Inferior parietal cortex (tissue), 1 donor: ENCODE data around the gene UQCC5.
"Not testable (repeated sequence)": the region's sequence is repeated elsewhere in the genome, so short reads cannot be mapped to it uniquely, and the experiment has no call there.

Experiments used
- DNase-seq: peaks from one replicate; pipeline ENCODE4 v3.0.0-alpha.2; 2016; ENCODE audit errors: extremely low spot score

Gene UQCC5

GRCh38 chr3:52522651-52523251 lies 13.7 kb upstream of the UQCC5 start:
- DNase-seq = no peak

GRCh38 chr3:52523386-52524257 lies 12.8 kb upstream of the UQCC5 start:
- DNase-seq = no peak

- no peak for DNase-seq
Observed at GRCh38 chr3:52524258-52524751, 12.1 kb upstream of the UQCC5 start.

GRCh38 chr3:52524752-52525679 lies 11.4 kb upstream of the UQCC5 start:
- DNase-seq = no peak

- no peak for DNase-seq
Observed at GRCh38 chr3:52525680-52526561, 10.5 kb upstream of the UQCC5 start.

- DNase-seq = not testable (repeated sequence)
Observed at GRCh38 chr3:52526671-52527038, 9.8 kb upstream of the UQCC5 start.

GRCh38 chr3:52527039-52527731 lies 9.2 kb upstream of the UQCC5 start:
- DNase-seq = no peak

- DNase-seq = no peak
Observed at GRCh38 chr3:52527732-52528585, 8.4 kb upstream of the UQCC5 start.

GRCh38 chr3:52528586-52529375 lies 7.6 kb upstream of the UQCC5 start:
- no peak for DNase-seq

- no peak for DNase-seq
Observed at GRCh38 chr3:52529376-52530333, 6.8 kb upstream of the UQCC5 start.

GRCh38 chr3:52530918-52531826 lies 5.2 kb upstream of the UQCC5 start:
- DNase-seq = no peak

GRCh38 chr3:52531860-52532516 lies 4.4 kb upstream of the UQCC5 start:
- no peak for DNase-seq

- DNase-seq = no peak
Observed at GRCh38 chr3:52532517-52532837, 3.9 kb upstream of the UQCC5 start.

- no peak for DNase-seq
Observed at GRCh38 chr3:52532838-52533622, 3.4 kb upstream of the UQCC5 start.

- DNase-seq = no peak
Observed at GRCh38 chr3:52533623-52534280, 2.7 kb upstream of the UQCC5 start, which contains the start of gene NT5DC2. TSS of gene NT5DC2 (minus strand) at chr3:52533857. CDS start at chr3:52533737, 120 bp downstream.
